Stimulated activated CD4-positive, alpha-beta T cell treated with anti-CD3 and anti-CD28 coated beads, TNF-alpha, amount 100 ng/mL, for 48 hours (primary cell): Measurements from ENCODE around the gene GINS3.
"Not testable (repeated sequence)": the region's sequence is repeated elsewhere in the genome, so short reads cannot be mapped to it uniquely, and the experiment has no call there.

Experiments
- DNase-seq, 3 donors: peaks; one replicate each; pipeline ENCODE4 v3.0.0-alpha.2; 2020; ENCODE audit warnings: low read depth in 3 of 3

GINS3 gene

DNA sequence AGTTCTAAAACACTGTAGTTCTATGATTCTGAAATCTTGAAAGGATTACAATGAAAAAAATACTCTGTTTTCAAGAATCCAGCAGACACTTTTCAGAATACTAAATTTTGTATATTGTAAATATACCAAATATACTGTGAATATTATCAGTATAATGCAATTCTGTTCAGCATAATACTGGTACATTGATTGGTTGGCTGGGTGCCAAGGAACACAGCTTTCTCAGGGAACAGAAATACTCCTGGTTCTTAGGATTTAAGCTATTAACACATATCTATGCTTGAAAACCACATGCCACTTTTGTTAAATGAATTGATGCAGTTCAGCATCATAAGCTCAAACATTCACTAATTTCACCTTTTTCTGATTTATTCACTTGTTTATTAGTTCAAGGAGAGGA lies 2.5 kb upstream of the GINS3 start:
- no peak for DNase-seq

DNA sequence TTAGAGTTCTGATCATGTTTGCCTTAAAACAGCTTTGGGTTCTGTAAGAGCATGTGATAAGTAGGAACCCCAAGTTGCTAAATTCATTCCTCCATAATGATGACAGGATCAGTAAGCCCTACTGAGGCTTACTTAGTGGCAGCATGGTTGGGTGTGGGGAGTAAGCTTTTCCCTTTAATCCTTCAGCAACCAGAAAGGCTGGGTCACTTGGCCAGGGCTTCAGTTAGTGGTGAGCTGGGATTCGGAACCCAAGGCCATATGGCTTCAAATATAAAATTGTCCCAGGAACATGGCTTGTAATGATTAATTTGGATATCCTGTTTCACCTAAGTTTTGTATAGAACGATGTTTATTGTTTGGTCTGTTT lies 850 bp downstream of the GINS3 start:
- DNase-seq, result no peak

DNA sequence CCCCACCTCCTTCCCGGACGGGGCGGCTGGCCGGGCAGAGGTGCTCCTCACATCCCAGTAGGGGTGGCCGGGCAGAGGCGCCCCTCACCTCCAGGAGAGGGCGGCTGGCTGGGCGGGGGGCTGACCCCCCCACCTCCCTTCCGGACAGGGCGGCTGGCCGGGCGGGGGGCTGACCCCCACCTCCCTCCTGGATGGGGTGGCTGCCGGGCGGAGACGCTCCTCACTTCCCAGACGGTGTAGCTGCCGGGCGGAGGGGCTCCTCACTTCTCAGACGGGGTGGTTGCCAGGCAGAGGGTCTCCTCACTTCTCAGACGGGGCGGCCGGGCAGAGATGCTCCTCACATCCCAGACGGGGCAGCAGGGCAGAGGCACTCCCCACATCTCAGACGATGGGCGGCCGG lies 4.6 kb downstream of the GINS3 start:
- DNase-seq, result not testable (repeated sequence)

DNA sequence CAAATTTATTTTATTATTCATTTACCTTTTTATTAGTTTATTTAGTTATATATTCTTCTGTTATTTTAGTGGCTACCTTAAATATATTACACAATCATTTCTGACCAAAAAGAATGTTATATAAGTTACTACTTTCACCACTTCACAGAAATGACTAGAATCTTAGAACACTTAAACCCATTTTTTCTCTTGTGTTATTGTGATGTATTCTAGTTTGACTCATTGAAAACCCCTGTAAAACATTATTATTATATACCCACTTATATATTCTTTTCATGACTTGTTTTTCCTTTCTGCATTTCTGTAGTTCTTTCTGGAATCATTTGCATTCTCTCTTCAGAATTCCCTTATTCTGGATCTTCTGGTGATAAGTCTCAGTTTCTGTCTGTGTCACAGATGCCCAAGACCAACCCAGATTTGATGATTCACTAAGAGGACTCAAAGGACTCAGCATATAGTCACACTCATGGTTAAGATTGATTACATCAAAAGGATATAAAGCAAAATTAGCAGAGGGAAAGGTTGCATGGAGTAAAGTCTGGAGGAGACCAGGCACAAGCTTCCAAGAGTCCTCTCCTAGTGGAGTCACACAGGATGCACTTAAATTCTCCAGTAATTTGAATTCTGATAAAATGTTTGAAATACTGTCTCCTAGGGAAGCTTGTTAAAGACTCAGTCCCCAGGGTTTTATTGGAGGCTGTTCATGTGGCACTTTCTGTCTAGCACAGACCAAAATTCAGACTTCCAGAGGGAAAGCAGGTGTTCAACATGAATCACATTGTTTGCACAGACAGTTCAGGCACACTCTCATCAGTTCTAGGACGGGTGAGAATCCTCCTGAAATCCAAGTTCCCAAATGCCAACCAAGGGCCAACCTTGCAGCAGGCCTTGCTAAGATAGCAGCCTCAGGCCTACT lies 7.7 kb downstream of the GINS3 start:
- DNase-seq, result no peak

DNA sequence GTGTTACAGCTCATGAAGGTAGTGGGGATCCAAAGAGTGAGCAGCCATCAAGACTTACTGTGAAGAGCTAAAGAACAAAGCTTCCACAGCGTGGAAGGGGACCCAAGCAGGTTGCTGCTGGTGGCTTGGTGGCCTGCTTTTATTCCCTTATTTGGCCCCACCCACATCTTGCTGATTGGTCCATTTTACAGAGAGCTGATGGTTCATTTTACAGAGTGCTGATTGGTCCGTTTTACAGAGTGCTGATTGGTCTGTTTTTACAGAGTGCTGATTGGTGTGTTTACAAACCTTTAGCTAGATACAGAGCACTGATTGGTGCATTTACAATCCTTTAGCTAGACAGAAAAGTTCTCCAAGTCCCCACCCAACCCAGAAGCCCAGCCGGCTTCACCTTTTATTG lies 9.0 kb downstream of the GINS3 start:
- not testable (repeated sequence) for DNase-seq

DNA sequence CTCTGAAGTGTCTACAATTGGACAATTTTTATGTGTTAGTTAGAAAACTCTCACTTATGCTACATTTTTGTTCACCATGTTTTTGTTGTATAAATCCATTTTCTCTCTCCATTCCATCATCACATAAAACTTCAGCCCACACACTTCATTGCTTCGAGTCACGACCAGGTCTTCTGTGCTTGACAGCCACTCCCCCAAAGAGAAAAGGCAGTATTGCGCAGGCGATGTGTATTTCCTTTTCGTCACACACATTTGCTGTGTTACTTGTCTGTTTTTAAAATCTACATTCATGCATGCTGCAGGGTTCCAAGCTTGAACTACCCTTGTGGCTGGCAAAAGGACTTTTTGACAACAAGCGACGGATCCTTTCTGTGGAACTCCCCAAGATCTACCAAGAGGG lies 10.5 kb downstream of the GINS3 start:
- no peak for DNase-seq

DNA sequence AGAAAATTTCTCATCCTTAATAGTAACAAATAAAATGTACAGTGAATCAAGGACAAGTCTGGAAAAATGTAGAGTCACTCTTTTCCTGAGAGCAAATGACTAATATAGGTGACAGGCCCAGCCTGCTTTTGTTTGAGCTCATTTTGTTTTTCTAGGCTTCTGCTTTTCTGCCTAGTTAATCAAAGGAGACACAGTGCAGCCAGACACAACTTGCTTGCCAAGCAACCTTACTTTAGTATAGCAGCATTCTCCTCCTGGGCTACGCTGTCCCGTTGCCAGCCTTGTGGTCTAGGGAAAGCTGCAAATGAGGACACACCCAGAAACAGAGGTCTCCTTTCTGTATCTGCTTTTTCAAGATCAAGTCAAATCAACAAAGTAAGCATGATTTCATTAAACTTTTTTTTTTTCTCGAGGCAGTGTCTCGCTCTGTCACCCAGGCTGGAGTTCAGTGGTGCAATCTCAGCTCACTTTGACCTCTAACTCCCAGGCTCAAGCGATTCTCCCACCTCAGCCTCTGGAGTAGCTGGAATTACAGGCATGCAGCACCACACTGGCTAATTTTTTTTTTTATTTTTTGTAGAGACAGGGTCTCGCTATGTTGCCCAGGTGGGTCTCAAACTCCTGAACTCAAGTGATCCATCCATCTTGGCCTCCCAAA lies 17.2 kb downstream of the GINS3 start:
- DNase-seq, result no peak

DNA sequence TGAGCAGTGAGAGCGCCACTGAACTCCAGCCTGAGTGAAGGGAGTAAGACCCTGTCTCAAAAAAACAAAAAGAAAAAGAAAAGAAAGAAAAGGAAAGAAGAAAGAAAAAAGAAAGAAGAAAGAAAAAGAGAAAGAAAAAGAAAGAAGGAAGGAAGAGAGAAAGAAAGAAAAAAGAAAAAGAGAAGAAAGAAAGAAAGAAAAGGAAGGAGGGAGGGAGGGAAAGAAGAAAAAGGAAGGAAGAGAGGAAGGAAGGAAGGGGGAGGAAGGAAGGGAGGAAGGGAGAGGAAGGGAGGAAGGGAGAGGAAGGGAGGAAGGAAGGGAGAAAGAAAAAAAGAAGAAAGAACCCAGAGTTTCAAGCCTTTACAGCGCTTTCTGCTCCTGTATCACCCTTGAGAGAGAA lies 19.1 kb downstream of the GINS3 start:
- DNase-seq, result no peak

DNA sequence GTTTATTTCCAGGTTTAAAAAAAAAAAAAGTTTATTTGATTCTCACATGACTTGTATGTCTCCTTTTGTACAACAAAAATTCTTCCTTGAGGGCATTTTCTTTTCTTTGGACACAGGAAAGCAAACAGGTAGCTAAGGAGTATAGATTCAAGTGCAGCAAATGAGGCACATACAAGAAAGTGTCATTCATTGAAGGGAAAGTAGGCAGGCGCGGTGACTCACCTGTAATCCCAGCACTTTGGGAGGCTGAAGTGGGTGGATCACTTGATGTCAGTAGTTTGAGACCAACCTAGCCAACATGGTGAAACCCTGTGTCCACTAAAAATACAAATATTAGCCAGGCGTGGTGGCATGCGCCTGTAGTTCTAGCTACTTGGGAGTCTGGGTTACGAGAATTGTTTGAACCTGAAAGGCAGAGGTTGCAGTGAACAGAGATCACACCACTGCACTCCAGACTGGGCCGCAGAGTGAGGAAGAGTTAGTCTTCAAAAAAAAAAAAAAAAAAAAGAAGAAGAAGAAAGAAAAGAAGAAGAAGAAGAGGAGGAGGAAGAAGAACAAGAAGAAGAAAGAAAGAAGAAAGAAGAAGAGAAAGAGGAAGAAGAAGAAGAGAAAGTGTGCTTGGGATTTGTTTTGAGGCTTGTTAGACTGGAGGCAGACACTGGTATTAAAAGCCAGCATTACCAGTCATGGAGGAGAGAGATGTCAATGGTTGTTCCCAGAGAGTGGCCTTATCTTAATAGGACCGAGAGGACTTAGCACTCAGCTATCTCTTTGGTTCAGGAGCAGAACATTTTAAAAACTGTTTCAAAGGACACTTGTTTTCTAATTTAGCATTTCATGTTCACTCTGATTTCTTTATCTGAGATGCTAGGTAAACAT lies 19.7 kb downstream of the GINS3 start:
- DNase-seq, result no peak

DNA sequence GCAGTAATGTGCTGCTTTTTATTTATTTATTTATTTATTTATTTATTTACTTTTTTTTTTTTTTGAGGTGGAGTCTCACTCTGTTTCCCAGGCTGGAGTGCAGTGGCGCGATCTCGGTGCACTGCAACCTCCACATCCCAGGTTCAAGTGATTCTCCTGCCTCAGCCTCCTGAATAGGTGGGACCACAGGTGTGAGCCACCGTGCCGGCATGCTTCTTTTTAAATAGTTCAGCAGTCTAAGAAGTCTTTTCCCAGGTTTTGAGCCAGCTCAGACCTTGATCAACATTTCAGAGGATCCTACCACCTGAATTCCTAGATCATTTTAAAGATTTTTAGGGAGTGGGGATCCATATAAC lies 20.3 kb downstream of the GINS3 start:
- DNase-seq, result not testable (repeated sequence)

DNA sequence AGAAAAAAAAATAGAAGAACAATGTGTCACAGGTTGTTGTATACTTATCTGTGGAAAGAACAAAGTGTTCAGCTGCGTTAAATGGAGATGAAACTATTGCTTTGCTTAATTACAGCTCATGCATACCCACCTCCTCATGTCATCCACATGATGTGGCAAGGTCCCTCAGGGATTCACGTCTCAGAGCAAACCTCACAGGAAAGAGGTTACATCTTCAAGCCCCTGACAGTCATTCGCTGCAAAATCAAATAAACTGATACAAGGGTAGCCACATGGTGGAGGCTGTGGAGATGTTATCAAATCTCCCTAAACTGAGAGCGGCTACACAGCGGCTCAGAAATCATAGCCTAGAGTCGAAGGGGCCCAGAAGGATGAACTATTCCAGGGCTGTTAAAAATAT lies 21.1 kb downstream of the GINS3 start:
- no peak for DNase-seq

DNA sequence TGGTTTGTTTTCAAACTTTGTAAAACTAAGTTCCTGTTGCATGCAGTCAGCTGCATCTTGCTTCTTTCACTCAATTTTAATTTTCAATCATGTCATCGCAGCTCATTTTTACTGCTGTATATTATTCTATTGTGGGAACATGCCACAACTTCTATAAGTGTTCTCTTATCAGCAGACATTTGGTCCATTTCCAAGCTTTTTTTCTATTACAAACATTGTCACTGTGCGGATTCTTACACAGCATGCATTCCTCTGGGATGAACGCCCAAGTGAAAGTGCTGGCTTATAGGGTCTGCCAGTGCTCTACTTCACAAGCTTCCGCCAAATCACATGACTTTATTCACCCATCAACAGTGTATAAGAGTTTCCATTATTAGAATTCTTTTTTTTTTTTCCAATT lies 22.7 kb downstream of the GINS3 start:
- DNase-seq, result no peak

DNA sequence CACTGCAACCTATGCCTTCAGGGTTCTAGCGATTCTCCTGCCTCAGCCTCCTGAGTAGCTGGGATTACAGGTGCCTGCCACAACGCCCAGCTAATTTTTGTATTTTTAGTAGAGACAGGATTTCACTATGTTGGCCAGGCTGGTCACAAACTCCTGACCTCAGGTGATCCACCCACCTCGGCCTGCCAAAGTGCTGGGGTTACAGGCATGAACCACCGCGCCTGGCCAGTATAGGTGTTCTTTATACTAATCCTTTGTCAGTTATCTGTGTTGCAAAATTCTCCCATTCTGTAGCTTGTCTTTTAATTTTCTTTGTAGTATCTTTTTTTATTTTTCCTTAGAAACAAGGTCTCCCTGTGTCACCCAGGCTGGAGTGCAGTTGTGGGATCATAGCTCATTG lies 23.7 kb downstream of the GINS3 start:
- not testable (repeated sequence) for DNase-seq

DNA sequence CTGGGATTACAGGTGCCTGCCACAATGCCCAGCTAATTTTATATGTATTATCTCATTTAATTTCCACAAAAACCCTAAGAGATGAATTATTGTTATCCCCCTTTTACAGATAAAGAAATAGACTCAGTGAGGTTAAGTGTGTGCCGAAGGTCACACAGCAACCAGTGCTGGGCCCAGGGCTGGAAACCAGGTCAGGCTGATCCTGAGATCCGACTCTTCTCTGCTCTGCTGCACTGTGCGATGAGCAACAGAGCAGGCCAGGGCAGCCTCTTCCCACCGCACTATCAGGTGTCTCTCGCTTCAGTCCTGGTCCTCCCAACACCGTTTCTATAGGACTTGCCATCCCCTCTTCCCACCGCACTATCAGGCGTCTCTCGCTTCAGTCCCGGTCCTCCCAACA lies 24.8 kb downstream of the GINS3 start:
- DNase-seq, result no peak

DNA sequence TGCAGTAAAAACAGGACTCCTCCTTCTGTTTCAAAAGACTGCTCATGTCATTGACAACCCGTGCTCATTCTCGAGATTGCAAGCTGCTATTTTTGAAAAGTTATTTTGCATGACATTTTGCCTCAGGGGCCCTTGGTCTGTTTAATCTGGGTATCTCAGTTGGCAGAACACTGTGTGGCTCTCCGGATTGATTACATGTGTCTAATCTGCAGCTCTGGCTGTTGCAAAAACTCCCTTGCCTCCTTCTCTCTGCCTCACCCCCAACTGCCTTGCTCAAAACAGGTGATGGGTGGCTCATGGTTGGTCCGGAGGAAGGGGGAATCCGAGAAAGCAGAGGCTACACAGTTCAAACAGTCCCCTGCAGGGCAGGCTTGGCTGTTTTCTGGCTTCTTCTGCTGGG lies 25.3 kb downstream of the GINS3 start:
- no peak for DNase-seq

DNA sequence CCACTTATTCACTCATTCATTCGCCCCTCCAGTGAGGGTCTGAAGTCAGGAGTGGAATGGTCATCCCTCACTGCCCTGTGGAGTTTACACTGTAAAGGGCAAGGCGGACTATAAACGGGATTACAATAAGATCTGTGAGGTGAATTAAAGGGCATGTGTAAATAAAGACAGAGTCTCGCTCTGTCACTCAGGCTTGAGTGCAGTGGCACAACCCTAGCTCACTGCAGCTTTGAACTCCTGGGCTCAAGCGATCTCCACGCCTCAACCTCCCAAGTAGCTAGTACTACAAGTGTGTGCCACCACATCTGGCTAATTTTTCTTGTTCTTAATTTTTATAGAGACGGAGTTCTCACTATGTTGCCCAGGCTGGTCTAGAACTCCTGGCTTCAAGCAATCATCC lies 25.8 kb downstream of the GINS3 start:
- DNase-seq, result no peak

DNA sequence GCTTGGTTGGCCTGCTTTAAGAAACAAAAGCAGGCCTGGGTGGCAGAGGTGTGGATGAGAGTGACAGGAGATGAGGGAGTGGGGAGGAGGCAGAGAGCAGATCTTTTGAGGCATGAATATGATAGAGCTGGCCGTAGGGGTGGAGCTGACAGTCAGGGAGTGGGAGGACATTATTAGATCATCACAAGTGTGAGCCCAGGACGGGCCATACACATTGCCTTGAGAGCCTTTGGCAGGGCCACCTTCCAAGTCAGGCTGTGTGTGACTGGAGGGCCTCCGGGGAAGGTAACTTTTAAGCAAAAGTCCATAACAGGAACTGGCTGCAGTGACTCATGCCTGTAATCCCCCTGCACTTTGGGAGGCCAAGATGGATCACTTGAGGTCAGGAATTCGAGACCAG lies 26.3 kb downstream of the GINS3 start:
- DNase-seq, result no peak

DNA sequence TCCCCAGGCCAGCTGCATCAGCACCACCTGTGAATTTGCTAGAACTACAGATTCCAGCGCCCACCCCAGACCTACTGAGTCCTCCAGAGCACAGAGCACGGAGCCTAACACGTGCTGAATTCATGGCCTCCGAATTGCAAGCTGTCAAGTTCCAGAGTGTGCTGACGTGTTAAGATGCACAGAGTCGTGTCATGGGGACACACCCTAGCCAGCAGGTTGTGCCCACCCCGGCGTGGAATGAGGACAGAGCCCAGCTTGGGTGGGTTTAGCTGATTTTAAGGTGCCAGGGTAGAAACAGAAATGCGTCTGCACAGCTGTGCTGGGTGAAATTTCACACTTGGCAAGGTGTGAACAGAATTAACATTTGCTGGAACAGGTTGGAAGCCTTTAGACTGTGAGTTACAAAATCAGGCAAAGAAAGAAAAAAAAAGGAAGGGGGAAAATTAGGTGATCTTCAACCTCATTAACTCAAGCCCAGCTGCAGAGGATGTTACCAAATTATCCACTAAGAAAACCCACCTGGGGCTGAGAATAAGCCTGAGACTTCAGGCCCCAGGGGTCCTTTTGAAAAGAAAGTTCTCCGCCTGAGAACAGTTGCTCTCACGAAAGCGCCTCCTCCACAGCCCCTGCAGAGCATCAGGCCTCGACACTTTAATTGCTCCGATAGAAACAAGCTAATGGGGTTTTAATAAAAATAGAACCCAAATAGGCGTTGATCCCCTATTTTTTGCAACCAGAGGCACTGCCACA lies 27.1 kb downstream of the GINS3 start:
- DNase-seq, result no peak

DNA sequence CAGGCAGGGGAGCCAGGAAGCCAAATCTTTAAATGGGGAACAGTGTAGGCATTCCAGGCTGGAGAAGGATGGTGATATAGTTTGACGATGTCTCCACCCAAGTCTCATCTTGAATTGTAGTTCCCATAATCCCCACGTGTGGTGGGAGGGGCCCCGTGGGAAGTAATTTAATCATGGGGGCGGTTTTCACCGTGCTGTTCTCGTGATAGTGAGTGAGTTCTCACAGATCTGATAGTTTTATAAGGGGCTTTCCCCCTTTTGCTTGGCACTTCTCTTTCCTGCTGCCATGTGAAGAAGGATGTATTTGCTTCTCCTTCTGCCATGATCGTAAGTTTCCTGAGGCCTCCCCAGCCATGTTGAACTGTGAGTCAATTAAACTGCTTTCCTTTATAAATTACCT lies 28.8 kb downstream of the GINS3 start:
- DNase-seq, result no peak

DNA sequence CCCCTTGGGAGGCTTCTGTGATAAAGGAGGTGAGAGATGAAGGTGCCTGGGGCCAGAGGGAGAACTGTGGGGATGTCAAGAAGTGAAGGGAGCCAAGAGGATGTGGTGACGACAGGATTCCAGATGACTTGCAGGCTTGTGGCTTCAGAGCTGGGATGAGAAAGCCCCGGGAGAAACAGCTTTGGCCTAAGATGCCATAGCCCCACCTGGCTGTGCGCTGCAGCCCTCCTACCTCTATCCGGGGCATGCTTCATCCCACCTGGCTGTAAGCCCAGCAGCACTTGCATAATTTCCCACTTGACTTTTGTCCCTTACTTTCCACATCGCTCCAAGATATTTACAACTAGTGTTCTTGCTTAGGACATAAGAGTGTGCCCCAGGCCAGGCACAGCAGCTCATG lies 29.3 kb downstream of the GINS3 start:
- DNase-seq, result no peak

DNA sequence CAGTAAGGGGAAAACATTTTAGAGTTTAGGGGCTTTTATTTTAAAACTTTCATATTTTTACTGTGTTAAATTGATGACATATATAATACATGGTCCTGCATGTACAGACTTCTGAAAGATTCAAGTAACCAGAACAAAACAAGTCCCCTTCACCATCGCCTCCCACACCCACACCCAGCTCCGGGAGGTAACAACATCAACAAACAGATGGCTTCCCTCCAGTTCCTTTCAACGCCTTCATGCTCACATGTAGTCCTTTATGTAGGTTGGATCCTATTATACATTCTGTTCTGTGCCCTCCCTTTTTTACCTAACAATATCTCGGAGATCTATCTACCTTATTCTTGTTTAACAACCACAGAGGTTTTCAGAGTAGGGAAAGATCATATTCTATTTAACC lies 30.5 kb downstream of the GINS3 start:
- no peak for DNase-seq

DNA sequence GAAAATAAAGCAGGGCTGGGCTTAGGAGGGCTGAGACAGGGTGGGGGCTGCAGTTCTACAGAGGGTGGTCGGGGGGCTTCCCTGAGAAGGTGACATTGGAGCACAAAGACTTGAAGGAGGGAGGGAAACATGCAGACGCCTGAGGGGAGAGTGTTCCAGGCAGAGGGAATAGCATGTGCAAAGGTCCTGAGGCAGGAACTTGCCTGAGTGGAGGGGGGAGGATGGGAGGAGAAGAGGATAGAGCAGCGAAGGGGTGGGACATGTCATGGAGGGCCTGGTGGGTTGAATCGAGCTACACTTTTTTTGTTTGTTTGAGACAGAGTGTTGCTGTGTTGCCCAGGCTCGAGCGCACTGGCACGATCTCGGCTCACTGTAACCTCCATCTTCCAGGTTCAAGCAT lies 33.0 kb downstream of the GINS3 start:
- DNase-seq, result no peak
